SK-MEL-5 (cell line): Measurements from ENCODE around the gene ST6GALNAC6. TPM values are rescaled to one million over a fixed set of nuclear protein-coding genes. Genes with fewer than 3 reads are reported as not detected.

Experiments used
- DNase-seq: peaks from one replicate; pipeline ENCODE4 v3.0.0-alpha.2; 2016; ENCODE audit warnings: low read depth, low spot score
- in situ Hi-C: cut with HindIII; loops from 2 replicates; pipeline ENCODE4 v1.10.0; 2016; ENCODE audit warnings: low sequenced_read_pairs, high pct_unique_total_duplicates, low pct_unique_long_range_greater_than_20kb
- total RNA-seq: library from RNA; depleted of rRNA; stranded (reverse); fragments of >200 nt; shearing (Covaris generic); gene quantifications from 2 replicates; pipeline ENCODE4 v1.2.3, GENCODE V29; 2014

ST6GALNAC6 gene
- total RNA-seq, 1 experiment from 2014 or later: 10.1 TPM

DNA sequence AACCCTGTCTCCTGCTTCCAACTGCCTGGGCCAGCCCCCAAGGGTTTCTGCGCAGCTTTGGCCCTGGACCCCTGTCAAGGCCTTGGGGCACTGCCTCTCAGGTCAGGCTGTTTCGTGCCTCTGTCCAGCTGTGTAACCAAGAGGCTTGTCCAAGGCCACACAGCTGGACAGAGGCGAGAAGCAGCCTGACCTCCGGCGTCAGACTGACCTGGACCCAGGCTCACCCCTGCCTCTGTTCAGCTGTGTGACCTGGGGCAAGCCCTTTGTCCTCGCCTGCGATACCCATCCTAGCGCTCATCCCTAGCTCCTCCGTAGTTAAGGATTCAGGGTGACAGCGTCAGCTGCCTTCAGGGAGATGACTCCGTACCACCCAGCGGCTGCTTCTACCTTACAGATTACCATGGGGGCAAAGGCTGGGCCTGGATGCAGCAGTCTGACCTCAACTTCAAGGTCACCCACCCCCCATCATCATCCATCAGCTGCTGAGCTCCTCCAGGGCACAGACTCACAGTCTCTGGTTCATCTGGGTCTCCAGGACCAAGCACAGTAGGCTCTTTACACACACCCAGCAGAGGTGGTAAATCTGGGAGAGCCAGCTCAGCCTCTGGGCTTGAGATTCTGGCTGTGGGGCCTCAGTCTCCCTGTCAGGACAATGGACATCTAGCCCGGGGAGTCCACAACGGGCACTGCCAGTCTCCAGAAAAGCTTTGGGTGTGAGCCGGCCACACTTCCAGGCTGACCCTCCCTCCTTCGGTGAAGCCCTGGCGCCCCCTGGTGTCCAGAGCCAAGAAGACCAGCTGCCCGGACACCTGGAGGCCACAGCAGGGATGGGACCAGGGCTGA lies 29.9 kb downstream of the ST6GALNAC6 start:
- in situ Hi-C loops: no loop called here
- DNase-seq: peak; percentile 89

GRCh38 chr9:127868278-127868902 lies 31.0 kb downstream of the ST6GALNAC6 start:
- DNase-seq: no peak
- in situ Hi-C loops: no loop called here

DNA sequence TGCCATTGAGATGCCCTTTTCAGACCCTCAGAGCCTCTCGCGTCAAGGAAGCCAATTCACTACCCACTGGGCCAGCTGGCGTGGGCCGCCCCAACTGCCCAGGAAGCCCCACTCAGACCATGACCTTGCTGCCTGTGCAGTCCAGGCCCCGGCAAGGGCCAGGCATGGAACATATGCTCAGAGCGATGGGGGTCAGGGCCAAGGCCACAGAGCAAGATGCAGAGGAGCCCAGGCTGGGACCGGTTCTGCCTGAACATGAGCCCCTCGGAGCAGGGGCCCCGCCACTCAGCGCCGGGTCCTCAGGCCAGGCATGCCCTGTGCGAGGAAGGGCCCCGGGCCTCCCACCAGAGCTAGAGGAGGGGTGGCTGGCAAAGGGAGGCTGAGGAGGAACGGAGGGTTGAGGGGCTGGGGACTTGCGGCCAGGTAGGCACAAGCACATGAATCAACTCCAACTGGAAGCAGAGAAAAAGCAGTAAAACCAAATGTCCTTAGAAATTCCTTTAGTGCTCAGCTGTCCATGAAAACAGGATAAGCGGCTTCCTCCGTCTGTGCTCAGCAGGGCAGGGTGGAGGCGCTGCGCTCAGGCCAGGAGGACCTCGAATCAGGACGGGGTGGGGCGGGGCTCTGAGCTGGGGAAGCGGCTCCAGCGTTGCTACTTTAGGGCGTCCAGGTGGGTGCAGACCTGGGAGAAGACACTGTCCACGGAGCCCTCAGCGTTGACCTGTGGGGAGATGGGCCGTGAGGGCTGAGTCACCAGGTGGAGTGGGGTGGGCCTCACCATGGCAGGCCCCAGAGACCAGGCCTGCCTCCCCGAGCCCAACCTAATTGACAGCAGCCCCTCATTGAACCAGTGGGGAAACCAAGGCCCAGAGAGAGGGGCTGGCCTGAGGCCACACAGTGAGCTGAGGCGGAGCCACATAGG lies 31.8 kb downstream of the ST6GALNAC6 start:
- DNase-seq: no peak
- in situ Hi-C loops: no loop called here

GRCh38 chr9:127866535-127866934 lies 32.9 kb downstream of the ST6GALNAC6 start:
- no peak for DNase-seq
- in situ Hi-C loops: no loop called here

DNA sequence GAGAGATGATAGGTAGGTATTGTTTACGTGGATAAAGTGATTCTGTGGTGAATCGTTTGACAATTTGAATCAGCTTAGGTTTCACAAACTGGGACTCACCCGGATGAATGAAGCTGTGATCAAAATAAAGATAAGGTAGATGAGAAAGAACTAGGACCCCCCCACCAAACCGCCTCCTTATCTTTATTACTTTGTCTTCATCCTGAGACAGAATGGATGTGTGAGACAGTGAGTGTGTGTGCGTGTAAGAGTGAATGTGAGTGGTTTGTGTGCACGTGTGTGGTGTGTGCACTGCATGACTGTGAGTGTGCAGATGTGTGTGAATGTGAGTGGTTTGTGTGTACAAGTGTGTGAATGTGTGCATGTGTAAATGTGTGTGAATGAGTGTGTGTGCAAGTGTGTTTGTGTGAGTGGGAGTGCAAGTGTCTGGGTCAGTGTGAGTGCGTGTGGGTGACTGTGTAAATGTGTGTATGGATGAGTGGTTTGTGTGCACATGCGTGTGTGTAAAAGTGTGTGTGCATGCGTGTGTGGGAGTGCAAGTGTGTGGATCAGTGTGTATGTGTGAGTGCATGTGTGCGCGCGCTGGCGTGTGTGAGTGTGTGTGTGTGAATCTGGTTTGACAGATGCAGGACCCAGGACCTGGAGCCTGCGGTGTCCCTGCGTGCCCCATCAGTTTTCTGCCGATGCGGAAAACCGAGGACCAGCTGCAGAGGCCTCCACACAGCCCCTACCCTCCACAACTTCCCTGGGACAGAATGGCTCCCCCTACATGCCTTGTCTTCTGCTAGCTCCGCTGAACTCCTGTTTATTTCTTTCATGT lies 33.5 kb downstream of the ST6GALNAC6 start:
- no peak for DNase-seq
- in situ Hi-C loops: no loop called here

DNA sequence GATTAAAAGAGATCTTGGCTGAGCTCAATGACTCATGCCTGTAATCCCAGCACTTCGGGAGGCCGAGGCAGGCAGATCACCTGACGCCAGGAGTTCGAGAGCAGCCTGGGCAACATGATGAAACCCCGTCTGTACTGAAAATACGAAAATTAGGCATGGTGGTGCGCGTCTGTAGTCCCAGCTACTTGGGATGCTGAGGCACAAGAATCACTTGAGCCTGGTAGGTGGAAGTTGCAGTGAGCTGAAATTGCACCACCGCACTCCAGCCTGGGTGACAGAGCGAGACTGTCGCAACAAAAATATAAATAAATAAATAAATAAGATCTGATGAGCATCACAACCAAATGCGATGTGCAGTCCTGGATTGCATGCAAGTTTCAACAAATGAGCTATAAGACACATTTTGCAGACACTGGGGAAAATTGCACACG lies 36.2 kb downstream of the ST6GALNAC6 start:
- DNase-seq: no peak
- in situ Hi-C loops: no loop called here

DNA sequence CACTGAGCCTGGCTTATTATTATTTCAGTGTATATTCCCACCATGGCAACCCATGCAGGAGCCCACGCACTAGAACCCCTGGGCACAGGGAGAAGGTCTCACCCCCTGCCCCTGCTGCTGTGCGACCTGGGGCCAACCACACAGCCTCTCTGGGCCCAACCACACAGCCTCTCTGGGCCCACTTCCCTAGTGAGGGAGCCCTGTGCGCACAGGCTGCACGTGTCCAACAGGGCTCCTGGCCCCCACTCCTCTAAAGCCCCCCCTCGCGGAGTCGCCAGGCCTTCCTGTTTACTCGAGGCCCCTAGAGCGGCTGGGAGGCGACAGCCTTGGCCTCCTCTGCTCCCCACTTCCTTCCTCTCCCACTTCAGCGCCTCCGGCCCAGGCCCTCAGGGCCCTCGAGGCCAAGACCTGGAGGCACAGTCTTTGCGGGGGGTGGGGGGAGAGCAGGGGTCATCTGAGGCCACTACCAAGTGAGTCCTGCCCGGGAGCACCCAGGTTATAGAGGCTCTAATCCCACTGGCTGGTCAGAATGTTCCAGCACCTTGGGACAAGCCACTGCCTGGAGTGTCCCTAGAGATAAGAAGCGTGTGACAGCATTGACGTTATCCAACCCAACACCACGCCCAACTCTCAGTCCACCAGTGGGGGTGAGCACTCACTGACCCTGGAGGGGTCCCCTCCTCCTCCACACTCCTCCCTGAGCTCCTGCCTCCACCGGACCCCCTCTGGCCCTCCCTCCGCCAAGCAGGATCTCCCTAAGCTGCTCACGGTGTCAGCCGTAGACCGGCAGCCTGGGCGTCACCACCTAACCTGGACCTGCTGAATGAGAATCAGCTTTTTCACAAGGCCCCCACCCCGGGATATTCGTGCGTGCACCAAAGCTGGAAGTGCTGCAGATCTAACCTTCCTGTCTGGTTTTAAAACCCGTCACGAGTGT lies 37.1 kb downstream of the ST6GALNAC6 start:
- in situ Hi-C loops: no loop called here
- no peak for DNase-seq

- in situ Hi-C loops: no loop called here
Observed at GRCh38 chr9:127860779-127861178, 38.6 kb downstream of the ST6GALNAC6 start.

GRCh38 chr9:127860260-127860659 lies 39.1 kb downstream of the ST6GALNAC6 start:
- in situ Hi-C loops: no loop called here

More at GRCh38 chr9:127860779-127861178, 38.6 kb downstream of the ST6GALNAC6 start:
- DNase-seq: no peak

DNA sequence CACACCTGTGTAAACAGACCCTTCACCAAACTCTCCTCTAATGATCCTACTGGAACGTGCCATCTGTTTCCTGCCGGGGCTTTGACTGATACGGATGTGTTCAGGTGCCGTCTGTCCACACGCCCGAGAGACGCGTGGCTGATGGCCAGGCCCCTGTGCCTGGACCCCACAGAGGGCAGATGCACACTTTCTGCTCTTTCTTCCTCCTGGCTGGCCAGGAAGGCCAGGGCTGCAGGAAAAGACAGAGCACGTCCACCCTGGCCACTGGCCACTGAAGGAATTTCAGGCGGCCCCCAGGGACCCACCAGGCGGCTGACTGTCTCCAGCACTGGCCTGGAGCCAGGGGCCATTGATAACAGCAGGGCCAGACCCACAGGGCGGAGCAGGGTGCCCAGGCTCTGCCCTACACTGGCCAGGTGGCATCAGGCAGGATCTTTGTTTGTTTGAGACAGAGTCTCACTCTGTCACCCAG lies 41.3 kb downstream of the ST6GALNAC6 start:
- no peak for DNase-seq

More at GRCh38 chr9:127860260-127860659, 39.1 kb downstream of the ST6GALNAC6 start:
- no peak for DNase-seq

GRCh38 chr9:127857278-127857677 lies 42.1 kb downstream of the ST6GALNAC6 start:
- in situ Hi-C loops: no loop called here
- DNase-seq: no peak

More for the DNA sequence above, 41.3 kb downstream of the ST6GALNAC6 start:
- in situ Hi-C loops: no loop called here

DNA sequence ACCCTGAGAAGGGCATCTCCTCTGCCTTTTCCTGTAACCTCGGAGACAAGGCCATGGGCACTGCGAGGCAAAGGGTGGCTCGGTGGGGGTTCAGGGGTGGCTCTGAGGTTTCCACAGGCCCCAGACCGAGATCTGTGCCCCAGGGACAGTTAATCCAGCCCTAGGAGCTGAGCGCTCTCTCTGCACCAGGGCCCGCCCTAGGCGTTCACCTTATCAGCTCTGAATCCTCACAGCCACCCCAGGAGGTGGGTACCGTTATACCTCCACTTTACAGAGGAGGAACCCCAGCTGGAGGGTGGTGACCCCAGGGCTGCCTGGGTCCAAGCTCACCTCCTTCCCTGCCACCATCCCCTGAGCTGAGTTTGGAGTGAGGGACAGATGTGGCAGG lies 42.7 kb downstream of the ST6GALNAC6 start:
- in situ Hi-C loops: no loop called here
- no peak for DNase-seq

- in situ Hi-C loops: no loop called here
Observed at GRCh38 chr9:127856094-127856728, 43.2 kb downstream of the ST6GALNAC6 start.

DNA sequence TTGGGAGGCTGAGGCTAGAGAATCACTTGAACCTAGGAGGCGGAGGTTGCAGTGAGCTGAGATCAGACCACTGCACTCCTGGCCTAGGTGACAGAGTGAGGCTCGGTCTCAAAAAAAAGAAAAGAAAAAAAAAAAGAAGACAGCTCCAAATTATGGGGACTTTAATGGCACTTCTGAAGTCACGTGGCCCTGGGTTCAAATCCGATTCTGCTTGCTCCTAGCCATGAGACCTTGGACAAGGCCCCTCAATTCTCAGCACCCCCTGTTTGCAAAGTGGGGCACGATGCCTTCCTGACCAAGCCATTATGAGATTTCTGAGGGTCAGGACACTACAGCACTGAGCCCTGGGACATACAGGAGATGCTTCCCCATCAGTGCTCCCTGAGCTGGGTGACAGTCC lies 43.9 kb downstream of the ST6GALNAC6 start:
- DNase-seq: no peak
- in situ Hi-C loops: no loop called here

More at GRCh38 chr9:127856094-127856728, 43.2 kb downstream of the ST6GALNAC6 start:
- no peak for DNase-seq

- in situ Hi-C loops: no loop called here
- DNase-seq: no peak
Observed at GRCh38 chr9:127854960-127855359, 44.4 kb downstream of the ST6GALNAC6 start.
